Thoracic aorta (tissue), 2 donors: ENCODE data around the gene SFI1. TPM values are rescaled to one million over a fixed set of nuclear protein-coding genes. Genes with fewer than 3 reads are reported as not detected.

Experiments used
- ATAC-seq: fragments of 150-250 bp; one replicate; pipeline ENCODE4 v1.8.0; 2017; ENCODE audit warnings: low read depth; ENCODE audit not compliant: insufficient number of reproducible peaks, low FRiP score
- DNase-seq: peaks from one replicate; pipeline ENCODE4 v3.0.0-alpha.2; 2020; ENCODE audit warnings: low spot score
- H3K27ac ChIP-seq, 2 donors: fragments of 200-600 bp; sonication (generic); 1 replicate in 1 of 2; 2 replicates in 1 of 2; pipeline ENCODE4 v1.5.1; 2016; ENCODE audit warnings: mild to moderate bottlenecking in 2 of 2, moderate library complexity in 2 of 2
- H3K27me3 ChIP-seq: fragments of 200-600 bp; sonication (generic); replicated peaks from 2 replicates; pipeline ENCODE4 v1.6.0; 2016; ENCODE audit warnings: mild to moderate bottlenecking; ENCODE audit not compliant: insufficient read depth
- H3K36me3 ChIP-seq: fragments of 200-600 bp; sonication (generic); one replicate; pipeline ENCODE4 v1.5.1; 2016
- H3K4me1 ChIP-seq, 2 donors: fragments of 200-600 bp; sonication (generic); 1 replicate in 1 of 2; 2 replicates in 1 of 2; pipeline versions ENCODE4 v1.5.1 to v1.6.0; 2016; ENCODE audit warnings: low read depth in 2 of 2, mild to moderate bottlenecking in 1 of 2; ENCODE audit not compliant: control insufficient read depth in 1 of 2
- H3K4me3 ChIP-seq: fragments of 200-600 bp; sonication (generic); 2 replicates; pipeline ENCODE4 v1.5.1; 2016; ENCODE audit warnings: mild to moderate bottlenecking
- H3K9me3 ChIP-seq: fragments of 200-600 bp; sonication (generic); 2 replicates; pipeline ENCODE4 v1.5.1; 2016
- CTCF ChIP-seq: fragments of 200-600 bp; sonication (generic); IDR thresholded peaks from one replicate; pipeline ENCODE4 v1.5.1; 2019; ENCODE audit warnings: antibody characterized with exemption
- total RNA-seq, 2 donors: library from RNA; depleted of rRNA; stranded (reverse); fragments of >200 nt; gene quantifications; one replicate each; pipeline versions ENCODE4 v1.1.0 to v1.2.3, GENCODE V29; 2016

Gene SFI1
- total RNA-seq, 2 donors from 2014 or later: 25.0 to 59.9 TPM

- no peak for ATAC-seq
- H3K4me1 ChIP-seq: peaks cover 14 to 22% of the 10 kb centered on the region in 2 donors
- no peak for DNase-seq
- no peaks in the 10 kb centered on the region for H3K27me3 ChIP-seq
- no peaks in the 10 kb centered on the region for H3K9me3 ChIP-seq
- H3K36me3 ChIP-seq: no peaks in the 10 kb centered on the region
- peak overlapping the region; percentile 92 for H3K4me3 ChIP-seq
- TF ChIP-seq CTCF: no peak
- H3K27ac ChIP-seq: peak overlapping the region; percentile 69 to 72
These were observed 166.3 kb downstream of the SFI1 start for GRCh38 chr22:31662668-31663037.

Other genes starting within 250 kb of the SFI1 start
- gene PIK3IP1, start 204.0 kb upstream of the SFI1 start, total RNA-seq: 10 to 100 TPM; 56.3 to 57.9 TPM
- gene PATZ1, start 150.2 kb upstream of the SFI1 start, total RNA-seq: 10 to 100 TPM; 14.6 to 15.2 TPM
- gene DRG1, start 96.9 kb upstream of the SFI1 start, total RNA-seq: 10 to 100 TPM; 37.5 to 38.8 TPM
- 10 to 100 TPM; 10.6 to 20.6 TPM for gene EIF4ENIF1, start 6.7 kb upstream of the SFI1 start, total RNA-seq
- gene PISD, start 165.7 kb downstream of the SFI1 start, total RNA-seq: 10 to 100 TPM; 41.4 to 54.9 TPM